HG03558 (cell line): ENCODE data around the gene ASCC1.
A peak's percentile ranks its signal among the peaks of the same experiment; 100 is the strongest.
"Not testable (repeated sequence)": the region's sequence is repeated elsewhere in the genome, so short reads cannot be mapped to it uniquely, and the experiment has no call there.

Source experiments
- ATAC-seq: cut with Tn5 transposase; IDR thresholded peaks from one replicate; pipeline ENCODE4 v1.9.1; 2021; ENCODE audit warnings: moderate number of reproducible peaks; ENCODE audit not compliant: unreplicated experiment; ENCODE audit errors: extremely low read depth

ASCC1 gene

DNA sequence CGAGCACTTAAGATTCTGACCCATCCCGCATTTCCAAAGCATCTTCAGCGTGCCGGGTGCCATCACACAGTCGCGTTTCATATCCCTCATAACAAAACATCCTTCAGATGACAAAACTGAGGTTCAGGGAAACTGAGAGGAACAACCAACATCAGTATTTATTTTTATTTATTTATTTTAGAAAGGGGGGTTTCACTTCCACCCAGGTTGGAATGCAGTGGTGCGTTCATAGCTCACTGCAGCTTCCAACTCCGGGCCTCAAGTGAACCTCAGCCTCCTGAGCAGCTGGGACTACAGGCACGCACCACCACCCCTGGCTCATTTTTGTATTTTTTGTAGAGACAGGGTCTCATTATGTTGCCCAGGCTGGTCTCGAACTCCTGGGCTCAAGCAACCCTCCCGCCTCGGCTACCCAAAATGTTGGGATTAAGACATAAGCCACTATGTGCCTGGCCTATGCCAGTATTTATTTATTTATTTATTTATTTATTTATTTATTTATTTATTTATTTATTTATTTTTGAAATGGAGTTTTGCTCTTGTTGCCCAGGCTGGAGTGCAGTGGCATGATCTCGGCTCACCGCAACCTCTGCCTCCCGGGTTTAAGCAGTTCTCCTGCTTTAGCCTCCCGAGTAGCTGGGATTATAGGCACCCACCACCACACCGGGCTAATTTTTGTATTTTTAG lies 33.2 kb upstream of the ASCC1 start:
- not testable (repeated sequence) for ATAC-seq

DNA sequence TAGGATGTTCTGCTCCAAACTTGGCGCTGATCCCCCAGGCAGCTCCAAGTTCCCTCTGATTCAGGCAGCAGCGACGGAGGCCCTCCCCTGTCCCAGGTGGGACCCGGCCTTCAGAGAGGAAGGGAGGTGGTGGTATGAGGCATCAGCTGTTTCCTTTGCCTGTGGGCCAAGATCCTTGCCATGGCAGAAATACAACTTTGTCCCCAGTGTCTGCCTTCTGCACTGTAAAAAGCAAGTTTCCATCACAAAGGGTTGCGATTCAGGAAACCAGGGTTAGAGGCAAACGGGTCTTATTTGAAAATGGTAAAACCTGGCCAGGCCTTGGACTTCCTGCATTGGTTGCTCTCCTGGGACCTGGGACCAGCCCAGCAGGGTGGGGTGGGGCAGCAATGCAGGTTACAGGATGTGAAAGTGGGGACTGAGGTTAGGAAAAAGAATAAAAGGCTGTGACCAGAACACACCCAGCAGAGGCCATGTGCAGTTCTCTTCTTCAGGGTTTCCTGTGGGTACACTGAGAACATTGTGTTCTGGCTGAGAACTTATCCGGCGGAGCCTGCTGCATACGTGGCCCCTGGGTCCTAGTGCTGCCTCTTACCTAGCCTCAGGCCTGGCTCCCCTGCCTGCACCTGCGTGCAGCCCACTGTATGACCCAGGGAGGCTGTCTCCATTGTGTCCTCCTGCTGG lies 32.5 kb upstream of the ASCC1 start:
- ATAC-seq: peak; percentile 58

DNA sequence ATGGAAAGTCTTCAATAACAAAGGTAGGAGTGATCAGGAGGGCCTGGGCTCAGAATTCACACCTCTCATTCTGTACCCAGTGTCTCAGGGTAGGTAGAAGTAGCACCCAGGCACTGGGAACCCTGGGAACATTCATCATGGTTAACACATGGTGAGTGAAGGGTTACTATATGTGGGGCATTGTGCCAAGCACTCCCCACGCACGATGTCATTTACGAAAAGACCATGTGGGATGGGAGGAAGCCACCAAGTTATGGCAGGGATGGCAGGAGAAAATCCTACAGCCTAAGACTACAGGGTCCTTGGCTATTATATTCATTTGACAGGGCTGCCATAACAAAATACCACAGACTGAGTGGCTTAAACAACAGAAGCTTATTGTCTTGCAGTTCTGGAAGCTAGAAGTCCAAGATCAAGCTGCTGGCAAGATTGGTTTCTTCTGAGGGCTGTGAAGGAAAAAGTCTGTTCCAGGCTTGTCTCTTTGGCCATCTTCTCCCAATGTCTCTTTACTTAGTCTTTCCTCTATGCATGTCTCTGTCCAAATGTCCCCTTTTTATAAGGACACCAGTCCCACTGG lies 30.0 kb upstream of the ASCC1 start:
- ATAC-seq: no peak

DNA sequence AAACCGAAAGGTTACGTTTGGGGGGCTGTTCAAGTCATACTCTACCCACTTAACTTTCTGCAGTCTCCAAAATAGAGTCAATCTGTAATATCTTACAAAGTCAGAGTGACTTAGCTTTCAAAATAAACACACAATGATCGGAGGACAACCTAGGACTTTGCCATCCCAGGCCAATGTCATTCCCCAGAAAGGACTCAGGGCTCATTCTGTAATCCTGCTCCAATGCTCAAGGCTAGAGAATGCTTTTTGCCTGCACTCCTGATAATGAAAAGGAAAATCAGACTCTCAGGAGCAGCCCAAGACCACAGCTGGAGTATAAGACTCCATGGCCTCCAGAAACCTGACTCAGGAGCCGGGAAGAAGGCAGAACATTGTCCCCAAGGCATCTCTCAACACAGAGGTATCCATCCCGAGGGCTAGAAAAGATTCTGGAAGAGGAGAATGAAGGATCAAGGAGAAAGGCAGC lies 28.5 kb upstream of the ASCC1 start:
- no peak for ATAC-seq

DNA sequence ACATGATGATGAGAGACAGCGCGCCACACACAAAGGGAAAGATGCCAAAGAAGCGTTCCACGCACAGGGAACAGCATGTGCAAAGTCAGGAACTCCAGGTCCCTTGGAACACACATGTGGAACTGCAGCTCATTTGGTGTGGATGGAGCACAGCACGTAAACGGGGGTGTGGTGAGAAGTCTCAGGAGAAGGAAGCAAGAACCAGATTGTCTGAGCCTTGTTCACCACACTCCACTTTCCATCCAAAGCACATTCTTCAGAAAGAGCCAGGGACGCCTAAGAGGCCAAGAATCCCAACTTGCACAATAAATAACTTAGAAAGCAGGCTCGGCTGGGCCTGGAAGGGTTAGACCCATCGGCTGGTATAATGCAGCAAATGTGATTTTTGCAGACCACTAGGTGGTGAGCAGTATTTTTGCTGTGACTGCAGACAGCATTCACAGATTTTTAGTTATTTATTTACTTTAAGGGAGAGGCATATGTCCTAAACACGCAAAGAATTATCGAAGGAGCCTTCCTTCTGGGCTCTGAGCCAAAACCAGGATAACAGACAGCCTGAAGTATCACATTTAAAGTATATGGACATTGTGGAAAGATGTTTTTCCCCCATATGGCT lies 27.9 kb upstream of the ASCC1 start:
- ATAC-seq: no peak

DNA sequence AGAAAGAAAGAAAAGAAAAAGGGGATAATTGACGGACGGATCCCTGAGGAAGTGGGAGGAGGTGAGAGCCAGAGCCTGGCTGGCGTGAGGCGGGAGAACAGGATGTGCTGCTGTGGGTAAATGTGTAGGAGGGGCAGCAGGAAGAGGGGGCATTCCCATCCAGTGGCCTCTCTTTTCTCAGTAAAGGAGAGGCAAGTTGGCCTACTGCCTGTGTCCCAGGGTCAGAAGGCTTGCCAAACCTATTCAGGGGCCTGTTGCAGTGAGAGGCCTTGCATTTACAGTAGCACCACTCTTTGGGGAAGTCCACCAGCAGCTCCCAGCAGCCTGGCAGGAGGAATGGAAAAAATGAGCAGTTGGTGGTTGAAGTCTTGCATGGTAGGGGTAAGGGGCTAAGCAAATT lies 26.6 kb upstream of the ASCC1 start:
- ATAC-seq: no peak

DNA sequence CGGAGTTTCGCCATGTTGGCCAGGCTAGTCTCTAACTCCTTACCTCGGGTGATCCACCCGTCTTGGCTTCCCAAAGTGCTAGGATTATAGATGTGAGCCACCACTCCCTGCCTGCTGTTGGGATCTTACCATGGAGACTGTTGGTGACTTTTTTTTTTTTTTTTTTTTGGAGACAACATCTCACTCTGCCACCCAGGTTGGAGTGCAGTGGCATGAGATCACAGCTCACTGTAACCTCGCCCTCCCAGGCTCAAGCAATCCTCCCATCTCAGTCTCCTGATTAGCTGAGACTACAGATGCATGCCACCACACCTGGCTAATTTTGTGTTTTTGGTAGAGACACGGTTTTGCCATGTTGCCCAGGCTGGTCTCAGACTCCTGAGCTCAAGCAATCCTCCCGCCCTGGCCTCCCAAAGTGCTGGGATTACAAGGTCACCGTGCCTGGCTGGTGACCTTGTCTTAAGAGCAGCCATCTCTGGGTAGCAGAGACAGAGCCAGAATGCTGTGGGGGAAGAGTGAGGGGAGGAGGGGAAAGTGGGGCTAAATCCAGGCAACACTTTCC lies 25.7 kb upstream of the ASCC1 start:
- ATAC-seq: no peak

DNA sequence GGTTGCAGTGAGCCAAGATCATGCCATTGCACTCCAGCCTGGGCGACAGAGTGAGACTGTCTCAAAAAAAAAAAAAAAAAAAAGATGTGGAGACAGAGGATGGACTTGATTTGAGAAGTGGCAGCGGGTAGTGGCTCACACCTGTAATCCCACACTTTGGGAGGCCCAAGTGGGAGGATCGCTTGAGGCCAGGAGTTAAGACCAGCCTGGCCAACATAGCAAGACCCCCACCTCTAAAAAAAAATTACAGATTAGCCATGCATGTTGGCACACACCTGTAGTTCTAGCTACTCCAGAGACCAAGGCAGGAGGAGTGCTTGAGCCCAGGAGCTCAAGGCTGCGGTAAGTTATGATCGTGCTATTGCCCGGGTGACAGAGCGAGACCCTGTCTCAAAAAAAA lies 24.3 kb upstream of the ASCC1 start:
- no peak for ATAC-seq

DNA sequence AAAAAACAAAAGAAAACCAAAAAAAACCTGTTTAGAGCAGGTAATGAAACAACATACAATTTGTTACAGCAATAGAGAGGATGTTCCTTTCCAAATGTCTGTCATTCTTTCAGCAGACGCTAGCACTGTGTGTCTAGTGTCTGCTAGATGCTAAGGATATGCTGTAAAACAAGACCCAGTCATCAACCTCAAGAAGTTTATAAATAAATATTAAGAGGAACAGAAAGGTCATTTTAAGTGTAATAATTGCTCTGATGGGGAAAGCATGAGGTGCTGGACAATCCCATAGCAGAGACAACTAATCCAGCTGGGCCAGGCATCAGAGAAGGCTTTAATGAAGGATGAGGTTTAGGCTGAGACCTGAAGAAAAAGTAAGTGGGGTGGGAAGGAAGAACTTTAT lies 23.3 kb upstream of the ASCC1 start:
- ATAC-seq: no peak

DNA sequence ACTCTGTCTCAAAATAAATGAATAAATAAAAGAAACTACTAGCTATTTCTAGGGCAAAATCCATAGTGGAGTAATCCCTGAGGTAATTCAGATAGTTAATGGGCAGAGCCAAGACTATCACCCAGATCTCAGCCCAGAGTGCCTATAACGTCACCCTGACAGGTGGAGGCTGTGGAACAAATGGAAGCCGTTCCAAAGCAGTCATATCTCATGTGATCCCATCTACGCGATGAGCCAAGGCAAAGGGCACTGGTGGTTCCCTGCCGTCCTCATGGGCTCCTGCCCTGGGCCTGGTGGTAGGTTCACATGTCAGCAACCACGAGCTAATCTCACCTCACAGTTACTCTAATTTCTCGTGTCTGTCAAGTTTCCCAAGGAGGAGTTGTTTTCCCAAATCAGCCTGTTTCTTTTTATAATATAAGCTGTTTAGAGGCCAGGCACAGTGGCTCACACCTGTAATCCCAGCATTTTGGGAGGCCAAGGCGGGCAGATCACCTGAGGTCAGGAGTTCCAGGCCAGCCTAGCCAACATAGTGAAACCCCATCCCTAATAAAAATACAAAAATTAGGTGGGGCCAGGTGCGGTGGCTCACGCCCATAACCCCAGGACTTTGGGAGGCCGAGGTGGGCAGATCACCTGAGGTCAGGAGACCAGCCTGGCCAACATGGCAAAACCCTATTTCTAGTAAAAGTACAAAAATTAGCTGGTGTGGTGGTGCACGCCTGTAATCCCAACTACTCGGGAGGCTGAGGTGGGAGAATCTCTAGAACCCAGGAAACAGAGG lies 22.5 kb upstream of the ASCC1 start:
- no peak for ATAC-seq

DNA sequence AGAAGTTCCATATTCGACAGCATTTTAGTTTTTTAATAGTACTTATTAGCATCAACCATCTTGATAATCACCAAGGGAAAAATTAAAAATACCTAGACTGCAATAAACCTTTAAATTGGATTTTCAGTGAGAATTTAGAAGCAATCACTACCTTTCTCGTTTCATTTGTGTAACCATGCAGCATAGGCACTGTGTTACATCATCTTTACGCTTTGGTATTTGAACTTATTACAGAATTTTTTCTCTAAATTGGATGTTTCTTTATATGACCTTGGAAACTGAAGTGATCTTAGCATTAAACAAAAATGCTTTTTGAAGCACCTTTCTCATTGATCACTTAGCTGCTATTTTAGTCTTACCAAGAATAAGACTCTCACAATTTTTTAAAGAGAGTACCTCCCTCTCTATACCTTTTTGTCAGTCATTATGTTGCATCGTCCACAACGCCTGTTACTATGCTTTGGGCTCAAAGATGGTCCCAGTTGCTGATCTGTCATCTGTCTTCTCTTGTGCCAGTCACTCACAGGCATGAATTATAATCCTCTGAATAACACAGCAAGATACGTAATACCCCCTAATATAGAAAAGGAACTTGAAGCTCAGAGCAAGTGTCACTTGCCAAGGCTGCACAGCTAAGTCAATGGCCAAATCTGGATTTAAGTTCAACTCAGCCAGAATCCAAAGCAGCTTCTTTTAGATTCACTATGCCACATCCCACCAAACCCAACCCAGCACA lies 19.6 kb upstream of the ASCC1 start:
- ATAC-seq: no peak

DNA sequence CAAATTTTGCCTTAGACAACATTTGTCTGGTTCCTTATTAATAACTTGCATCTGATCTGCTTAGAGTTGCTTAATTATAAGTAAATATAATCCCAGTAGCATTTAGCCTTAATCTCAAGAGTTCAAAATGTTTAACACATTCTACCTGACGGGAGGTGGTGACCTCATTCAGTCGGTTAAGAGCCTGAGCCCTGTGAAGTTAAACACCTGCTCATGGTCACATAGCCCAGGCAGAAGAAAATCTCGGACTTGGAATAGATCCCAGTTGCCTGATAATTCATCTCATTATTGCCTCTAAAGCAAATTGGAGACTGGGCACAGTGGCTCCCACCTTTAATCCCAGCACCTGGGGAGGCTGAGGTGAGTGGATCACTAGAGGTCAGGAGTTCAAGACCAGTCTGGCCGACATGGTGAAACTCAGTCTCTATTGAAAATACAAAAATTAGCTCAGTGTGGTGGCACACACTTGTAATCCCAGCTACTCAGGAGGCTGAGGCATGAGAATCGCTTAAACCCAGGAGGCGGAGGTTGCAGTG lies 18.6 kb upstream of the ASCC1 start:
- no peak for ATAC-seq

DNA sequence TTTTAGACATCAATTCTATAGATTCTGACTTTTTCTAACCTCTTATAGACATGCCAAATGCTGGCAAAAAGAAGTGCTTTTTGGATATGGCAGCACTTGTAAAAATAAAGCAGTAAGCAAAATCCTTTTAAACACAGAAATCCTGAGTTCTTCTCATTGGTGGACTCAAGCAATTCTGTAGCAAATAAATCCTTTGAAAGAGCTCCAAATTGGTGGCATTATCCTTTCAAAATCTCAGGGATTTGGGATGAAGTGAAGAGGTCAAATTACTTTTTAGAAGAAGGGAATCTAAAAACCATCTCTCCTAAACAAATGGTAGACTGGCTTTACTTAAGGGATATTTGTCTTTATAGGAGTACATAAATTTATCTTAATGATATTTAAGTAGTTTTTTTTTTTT lies 17.5 kb upstream of the ASCC1 start:
- no peak for ATAC-seq

DNA sequence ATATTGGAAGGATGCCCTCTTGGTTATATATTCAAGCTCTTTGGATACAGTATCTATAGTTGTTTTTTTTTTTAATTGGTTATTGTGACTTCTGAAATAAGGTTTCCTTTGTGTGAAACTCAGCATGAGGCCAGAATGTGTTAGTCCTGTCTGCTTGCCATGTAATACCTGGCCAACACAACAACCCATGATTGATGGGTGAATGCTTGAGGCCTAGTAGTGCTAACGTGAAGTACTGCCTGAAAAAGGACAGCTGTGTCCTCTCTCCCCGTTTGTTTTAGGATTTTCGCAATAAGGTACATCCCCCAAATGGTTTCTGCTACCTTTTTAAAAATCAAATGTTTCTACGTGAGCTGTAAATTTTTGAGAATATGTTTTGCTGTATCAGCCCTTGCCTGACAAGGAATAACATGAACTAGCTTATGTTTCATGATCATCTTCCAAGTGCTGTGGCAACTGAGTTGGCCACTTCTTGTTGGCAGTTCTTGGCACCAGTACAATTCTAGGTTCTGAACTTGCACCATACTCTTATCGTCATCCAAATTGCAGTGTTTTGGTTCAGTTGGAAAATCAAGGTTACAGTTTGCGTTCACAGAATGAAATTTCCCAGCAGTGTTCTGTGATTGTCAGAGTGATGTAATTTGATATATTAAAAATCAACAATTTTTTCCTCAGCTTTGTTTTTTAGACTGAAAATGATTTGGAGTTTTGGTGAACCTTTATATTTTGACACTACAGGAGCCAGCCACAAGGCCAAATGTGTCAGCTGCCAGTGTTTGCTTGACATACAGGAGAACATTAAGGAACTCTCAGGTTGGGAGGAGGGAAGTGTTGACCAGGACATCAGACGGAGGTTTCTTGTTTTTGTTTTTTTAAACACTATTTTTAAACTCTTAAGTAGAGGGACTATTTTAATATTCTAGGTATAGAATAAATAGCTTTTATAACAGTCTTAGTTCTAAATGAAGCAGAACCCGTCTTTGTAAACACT lies 13.5 kb upstream of the ASCC1 start:
- no peak for ATAC-seq

DNA sequence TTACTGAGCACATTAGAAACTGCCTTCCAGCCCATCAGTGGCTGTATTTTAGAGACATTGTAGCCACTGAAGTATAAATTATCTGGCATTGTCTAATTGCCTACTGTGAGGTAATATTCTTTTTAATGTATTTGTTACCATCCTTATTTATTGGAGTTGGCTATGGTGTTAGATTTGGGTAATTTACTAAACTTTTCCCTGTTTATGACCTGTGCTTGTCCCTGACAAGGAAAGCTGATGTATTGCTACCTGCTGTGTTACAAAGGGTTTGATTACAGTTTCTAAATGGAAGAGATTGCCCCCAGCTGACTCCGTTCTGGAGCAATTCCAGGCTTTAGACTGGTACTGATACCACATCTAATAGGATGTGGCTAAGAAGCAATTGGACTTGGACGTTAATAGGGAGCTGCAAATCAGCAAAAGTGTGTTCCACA lies 12.3 kb upstream of the ASCC1 start:
- no peak for ATAC-seq

DNA sequence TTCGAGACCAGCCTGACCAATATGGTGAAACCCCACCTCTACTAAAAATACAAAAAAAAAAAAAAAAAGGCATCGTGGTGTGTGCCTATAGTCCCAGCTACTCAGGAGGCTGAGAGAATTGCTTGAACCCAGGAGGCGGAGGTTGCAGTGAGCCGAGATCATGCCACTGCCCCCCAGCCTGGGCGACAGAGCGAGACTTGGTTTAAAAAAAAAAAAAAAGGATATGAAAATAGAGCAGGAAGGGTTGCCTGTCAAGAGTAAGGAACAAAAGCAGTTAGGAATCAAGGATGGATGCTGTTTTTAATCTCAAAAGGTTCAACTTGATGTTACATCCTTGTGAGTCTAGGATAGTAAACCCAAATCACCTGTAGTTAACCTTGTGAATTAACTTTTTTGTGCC lies 11.8 kb upstream of the ASCC1 start:
- ATAC-seq: no peak

DNA sequence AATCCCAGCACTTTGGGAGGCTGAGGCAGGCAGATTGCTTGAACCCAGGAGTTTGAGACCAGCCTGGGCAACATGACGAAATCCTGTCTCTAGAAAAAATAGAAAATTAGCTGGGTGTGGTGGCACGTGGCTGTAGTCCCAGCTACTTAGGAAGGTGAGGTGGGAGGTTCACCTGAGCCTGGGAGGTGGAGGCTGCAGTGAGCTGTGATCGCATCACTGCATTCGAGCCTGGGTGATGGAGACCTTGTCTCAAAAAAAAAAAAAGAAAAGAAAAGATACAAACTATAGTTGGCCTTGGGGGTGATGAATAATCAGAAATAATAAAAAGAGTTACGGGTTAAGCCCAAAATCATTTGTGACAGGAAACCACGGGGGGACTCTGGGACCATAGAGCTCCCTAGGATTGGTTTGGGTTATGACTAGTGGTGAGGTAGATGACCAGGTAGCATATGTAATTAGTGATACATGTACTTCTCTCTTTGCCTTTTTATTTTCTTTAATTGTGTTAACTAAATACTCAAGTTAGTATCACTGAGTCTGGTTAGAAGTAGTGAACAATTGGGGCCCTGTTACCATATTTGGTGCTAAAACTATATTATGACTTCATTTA lies 10.4 kb upstream of the ASCC1 start:
- ATAC-seq: no peak

DNA sequence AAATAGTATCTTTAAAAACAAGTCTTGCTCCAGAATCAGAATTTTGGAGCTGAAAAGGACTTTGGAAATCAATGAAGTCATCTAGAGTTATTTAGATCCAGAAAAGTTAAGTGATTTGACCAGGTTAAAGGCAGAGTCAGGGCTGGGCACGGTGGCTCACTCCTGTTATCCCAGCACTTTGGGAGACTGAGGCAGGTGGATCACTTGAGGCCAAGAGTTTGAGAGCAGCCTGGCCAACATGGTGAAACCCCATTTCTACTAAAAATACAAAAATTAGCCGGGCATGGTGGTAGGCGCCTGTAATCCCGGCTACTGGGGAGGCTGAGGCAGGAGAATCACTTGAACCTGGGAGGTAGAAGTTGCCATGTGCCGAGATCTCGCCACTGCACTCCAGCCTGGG lies 8.1 kb upstream of the ASCC1 start:
- ATAC-seq: not testable (repeated sequence)
